ENCODE measurements around the gene MAGI3.

Gene MAGI3

DNA sequence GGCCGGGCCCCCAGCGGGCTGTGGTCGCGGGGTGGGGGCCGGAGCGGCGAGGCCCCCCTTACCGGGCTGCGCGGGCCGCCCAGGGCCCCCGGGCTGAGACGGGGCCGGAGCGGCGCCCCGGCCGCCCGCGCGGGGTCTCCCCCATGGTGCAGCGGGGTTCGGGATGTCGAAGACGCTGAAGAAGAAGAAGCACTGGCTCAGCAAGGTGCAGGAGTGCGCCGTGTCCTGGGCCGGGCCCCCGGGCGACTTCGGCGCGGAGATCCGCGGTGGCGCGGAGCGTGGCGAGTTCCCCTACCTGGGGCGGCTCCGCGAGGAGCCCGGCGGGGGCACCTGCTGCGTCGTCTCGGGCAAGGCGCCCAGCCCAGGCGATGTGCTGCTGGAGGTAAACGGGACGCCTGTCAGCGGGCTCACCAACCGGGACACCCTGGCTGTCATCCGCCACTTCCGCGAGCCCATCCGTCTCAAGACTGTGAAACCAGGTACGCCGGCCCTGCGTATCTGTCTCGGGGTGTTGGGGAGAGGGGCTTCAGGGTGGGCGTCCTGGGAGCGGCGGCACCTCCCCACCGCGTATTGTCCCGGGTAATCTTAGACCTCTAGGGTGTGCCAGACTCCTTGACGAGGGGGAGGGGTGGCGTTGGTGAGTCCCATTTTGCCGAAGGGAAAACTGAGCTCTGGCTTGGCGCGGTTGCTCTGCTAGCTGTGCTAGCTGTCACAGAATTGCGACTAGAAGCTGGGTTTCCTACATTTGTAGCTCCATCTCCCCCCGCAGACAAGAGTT, 745 bp downstream of the MAGI3 start:
- H3K27ac ChIP-seq: peak overlapping the region; percentile 84 to 96
- TF ChIP-seq, protein P1, sequence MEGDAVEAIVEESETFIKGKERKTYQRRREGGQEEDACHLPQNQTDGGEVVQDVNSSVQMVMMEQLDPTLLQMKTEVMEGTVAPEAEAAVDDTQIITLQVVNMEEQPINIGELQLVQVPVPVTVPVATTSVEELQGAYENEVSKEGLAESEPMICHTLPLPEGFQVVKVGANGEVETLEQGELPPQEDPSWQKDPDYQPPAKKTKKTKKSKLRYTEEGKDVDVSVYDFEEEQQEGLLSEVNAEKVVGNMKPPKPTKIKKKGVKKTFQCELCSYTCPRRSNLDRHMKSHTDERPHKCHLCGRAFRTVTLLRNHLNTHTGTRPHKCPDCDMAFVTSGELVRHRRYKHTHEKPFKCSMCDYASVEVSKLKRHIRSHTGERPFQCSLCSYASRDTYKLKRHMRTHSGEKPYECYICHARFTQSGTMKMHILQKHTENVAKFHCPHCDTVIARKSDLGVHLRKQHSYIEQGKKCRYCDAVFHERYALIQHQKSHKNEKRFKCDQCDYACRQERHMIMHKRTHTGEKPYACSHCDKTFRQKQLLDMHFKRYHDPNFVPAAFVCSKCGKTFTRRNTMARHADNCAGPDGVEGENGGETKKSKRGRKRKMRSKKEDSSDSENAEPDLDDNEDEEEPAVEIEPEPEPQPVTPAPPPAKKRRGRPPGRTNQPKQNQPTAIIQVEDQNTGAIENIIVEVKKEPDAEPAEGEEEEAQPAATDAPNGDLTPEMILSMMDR (IDR thresholded peaks at IDR 0.05): no peak
- DNase-seq (ENCODE audit: low spot score): peak; percentile 80
- H3K4me3 ChIP-seq: peak overlapping the region; percentile 99

DNA sequence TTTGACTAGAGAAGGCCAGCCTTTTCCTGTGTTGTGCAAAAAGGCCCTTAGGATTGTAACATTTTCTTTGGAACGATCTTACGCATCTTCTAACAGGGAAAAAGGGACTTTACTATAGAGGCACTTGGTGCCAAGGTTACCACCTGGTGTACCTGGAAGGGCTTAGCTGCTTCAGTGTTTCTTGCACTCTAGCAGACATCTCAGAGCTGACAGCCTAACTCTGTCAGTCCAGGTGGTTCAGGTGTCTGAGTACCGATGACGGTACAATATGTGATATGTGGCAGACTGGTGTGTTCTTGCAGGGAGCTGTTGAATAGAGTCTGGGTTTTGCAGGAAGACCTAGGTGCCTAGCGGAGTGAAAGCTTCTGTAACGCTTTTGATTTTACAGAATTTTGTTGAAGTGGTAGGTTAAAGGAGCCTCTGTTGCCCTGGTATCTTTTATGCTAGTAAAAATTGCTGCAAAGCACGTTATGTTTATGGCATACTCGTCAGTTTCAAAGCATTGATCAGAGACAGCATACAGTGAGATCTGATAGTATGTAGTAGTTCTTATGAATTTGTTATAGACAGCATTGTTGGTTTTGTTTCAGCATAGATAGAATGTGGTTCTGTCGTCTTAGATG, 1.4 kb downstream of the MAGI3 start:
- TF ChIP-seq, protein P1 (IDR thresholded peaks at IDR 0.05): no peak
- H3K27ac ChIP-seq: peak overlapping the region; percentile 84 to 96

DNA sequence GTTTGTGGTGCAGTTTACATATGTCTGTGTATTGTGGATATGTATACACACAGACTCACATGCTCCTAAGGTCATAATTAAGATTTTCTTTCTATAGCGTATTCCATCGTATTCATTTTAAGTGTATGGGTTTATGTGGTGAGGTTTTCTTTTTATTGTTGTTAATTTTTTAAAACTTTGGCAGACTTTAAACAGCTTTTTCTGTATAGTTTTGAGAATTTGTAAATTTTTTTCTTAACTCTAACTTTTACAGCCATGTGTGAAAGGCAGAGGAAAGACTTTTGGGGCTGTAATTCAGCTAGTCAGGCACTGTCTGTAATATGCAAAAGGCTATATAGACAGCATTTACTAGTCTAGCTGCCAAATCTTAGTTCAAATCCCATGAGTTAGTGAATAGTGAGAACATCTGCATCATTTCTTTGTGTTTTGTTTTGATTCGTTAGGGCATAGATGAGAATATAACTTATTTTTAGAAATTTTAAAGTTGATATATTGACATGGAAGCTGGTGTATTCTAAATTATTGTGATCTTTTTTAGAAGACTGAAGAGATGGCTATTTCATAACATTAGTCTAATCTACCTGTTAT, 2.3 kb downstream of the MAGI3 start:
- H3K27ac ChIP-seq: no peak overlapping the region
- no peak for DNase-seq (ENCODE audit: low spot score)
- H3K4me3 ChIP-seq: peak overlapping the region; percentile 99
- TF ChIP-seq, protein P1 (IDR thresholded peaks at IDR 0.05): no peak

More for the DNA sequence above, 1.4 kb downstream of the MAGI3 start:
- DNase-seq (ENCODE audit: low spot score): no peak
- H3K4me3 ChIP-seq: peak overlapping the region; percentile 99

DNA sequence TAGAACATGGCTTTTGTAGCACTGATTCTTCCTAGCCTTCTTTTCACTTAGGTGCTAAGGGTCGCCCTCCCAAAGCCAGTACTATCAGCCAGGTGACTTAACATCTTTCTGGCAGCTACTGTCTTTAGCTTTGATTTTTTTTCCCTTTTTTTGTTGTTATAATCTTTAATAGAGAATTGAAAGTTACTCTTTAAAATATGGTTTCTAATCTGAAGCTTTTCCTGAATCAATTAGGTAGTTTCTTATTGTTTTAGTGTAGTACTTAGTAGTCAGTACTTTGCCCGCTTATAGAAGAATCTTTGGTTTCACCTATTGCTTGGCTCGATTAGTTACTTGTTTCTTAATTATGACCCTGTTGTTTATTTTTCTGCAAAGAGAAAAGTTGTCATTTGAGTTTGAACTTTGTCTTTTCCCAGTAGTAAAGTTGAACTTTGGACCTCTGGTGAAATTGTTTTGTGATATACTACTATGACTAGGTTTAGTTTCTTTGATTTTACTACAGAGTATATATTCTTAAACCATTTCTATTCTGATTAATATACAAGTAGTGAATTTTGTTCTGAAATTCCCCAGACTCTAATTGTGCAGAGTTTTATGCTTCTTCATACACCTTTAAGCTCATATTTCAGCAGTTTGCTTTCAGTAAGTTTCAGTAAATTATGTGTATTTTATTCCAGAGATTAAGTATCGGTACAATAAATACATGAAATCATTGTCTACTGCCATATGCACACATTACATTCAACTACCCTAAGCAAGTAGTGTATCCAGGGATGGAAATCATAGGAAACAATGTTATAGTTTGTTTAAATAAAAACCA, 3.9 kb downstream of the MAGI3 start:
- H3K27ac ChIP-seq: no peak overlapping the region
- TF ChIP-seq, protein P1 (IDR thresholded peaks at IDR 0.05): no peak
- H3K4me3 ChIP-seq: no peak overlapping the region
- DNase-seq (ENCODE audit: low spot score): no peak

DNA sequence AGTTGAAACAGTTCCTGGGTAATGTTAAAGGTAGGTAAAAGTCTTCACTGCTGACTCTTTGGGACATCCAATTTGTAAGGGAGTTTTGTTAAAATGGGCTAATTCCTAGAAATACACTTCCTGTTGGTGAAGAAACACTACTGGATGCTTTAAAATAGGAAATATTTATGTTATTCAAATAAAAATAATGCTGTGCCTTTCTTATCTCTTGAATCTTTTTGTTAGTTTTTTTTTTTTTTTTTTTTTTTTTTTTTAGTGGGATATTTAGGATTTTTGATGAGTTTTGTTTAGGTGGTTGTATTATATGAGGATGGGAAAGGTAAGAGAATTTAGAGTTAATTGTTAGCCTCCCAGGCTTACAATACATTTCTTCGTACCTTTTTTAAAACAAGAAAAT, 4.5 kb downstream of the MAGI3 start:
- no peak overlapping the region for H3K27ac ChIP-seq
- no peak overlapping the region for H3K4me3 ChIP-seq
- no peak for DNase-seq (ENCODE audit: low spot score)
- TF ChIP-seq, protein P1 (IDR thresholded peaks at IDR 0.05): no peak

DNA sequence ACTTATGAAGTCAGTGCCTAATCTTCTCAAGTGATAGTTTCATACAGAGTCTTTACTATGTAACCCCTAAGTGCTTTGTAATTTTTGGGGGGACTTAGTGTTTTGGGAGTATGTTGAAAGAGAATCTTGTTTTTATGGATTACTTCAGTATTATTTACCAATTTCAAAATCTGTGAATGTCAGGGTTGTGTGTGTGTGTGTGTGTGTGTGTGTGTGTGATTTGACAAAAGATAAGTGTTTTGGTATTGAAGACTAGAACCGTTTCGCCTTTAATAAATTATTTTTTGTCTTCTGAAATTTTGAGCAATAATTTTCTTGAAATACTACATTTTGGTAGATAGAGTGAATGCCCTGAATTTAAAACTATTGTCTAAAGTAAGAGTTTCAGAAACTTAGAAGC, 5.8 kb downstream of the MAGI3 start:
- TF ChIP-seq, protein P1 (IDR thresholded peaks at IDR 0.05): no peak
- H3K27ac ChIP-seq: no peak overlapping the region
- no peak for DNase-seq (ENCODE audit: low spot score)
- H3K4me3 ChIP-seq: no peak overlapping the region

Measured in coronary artery (tissue), 2 donors.